D341Med (cell line): ENCODE measurements around the gene PHKB.

ENCODE experiments used
- DNase-seq: peaks from one replicate; pipeline ENCODE4 v3.0.0; 2012; ENCODE audit warnings: low spot score

PHKB gene

DNA sequence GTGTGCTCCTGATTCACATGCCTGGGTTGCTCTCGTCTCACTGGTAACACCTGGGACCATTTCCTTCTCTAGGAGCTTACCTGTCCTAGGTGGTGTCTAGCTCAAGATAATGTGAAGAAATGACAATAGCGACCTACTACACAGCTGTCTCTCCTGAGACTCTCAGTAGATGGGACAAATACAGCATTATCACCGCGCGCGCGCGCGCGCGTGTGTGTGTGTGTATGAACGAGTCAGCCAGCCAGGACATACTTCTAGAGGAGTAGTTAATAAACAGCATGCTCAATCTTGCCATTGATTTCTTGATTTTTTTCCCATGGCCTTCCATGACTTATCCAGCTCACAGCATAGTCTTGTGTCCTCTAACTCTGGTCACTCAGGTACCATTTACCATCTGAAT is 268.6 kb downstream of the PHKB start:
- DNase-seq: no peak

DNA sequence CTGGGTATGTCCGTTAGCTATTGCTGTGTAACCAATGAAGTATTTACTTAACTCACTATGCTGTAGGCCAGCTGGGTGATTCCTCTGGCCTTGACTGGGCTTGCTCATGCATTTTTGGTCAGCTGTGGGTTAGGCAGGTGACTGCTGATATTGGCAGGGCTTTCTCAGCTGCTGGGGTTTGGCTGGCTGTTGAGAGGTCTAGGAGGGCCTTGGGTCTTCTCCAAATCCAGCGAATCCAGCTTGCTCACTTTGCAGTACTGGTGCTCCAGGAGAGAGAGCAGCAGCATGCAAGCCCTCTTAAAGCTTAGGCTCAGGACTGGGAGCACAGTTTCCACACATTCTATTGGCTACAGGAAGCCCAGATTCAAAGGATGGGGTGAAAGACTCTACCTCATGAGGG is 270.1 kb downstream of the PHKB start:
- no peak for DNase-seq

DNA sequence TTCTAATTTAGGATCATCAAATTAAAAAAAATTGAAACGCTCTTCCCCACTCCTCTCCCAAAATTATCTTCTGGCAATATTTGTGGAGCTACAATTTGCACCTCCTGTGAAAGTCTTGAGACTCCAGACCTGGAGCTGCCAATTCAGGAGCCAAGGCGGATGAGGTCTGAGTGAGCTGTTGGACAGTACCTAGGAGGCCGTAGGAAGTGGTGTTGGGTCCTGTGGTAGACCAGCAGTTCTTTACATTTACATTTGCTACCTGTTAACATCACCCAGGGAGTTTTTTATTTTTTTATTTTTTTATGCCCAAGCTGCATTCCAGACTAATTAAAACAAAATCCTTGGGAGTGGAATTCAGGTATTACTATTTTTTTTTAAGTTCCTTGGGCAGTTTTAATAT is 271.0 kb downstream of the PHKB start:
- no peak for DNase-seq

DNA sequence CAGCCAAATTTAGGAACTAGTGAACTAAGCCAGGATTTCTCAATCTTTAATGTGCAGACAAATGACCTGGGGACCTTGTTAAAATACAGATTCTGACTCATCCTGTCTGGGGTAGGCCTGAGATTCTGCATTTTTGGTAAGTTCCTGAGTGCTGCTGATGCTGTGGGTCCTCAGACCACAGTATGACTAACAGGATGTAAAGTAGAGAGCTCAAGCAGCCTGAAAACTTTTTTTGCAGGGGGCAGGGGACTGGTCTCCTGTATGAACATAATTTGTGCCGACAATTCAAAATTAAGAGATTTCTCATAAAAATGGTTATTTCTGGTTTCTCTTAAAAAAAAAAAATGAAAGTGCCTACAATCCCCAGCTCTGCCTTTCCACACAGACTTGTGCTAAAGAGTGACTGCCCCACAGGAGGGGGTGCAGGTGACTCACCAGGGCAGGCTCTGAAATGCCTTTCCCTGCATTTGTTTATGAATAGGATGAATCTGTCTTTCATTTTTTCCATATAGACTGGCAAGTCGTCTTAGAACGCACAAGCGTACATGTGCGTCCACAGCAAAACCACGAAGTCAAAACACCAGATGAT is 271.5 kb downstream of the PHKB start:
- no peak for DNase-seq

DNA sequence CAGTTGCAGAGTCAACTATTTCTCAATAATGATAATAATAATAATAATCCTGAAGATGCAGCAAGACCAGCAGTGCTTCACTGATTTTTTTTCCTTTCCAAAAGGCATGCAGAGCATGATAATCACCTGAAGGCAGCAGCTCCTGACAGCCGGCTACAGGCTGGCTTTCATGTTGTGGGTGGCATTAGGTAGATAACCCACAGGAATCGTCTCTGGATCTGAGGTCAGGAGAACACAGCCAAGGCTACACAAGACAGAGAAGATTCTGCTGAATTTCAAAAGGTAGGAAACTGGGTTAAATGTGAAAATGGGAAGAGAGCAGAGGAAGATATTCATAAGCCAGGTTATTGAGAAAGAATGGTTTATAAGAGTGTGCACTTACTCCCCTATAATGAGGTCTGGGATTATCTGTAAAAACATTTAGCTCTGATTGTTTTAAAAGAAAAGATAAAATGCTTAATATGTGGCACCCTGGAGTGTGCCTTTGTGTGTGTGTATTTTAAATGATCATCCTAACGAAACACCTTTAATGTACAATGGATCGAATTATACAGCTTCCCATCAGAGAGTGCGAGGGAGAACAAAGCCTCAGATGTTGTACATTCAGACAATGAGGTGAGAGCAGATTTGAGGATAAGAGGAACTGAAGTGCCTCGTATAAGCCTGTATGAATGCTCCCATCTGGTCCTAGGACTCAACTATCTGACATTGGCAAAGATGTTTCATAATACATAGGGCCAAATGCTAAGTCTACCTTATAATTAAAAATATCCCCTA is 273.1 kb downstream of the PHKB start:
- DNase-seq: peak; percentile 54

DNA sequence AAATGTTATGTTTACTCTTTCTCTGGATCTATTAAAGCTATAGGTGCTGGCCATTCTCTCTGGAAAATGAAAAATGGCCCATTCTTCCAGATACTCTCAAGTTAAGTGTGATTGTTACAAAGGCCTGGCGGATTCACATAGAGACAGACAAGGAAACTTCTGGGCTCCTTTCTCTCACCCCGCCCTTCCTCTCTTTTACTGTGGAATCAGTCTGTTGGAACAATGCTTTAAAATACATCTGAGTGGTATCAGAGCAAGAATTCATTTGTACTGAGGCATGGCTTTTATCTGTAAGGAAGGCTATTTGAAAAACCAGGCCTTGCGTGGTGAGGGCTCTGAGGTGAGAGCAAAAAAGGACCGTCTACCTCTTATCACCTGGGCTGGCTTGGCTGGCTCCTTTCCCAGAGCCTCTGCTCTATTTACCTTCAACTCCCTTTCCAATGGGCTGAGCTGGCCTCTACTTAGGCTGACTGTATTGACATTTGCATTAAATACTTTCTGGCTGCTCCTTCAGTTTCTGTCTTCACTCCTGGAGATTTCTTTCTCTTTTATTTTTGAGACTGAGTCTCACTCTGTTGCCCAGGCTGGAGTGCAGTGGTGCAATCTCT is 274.0 kb downstream of the PHKB start:
- no peak for DNase-seq

DNA sequence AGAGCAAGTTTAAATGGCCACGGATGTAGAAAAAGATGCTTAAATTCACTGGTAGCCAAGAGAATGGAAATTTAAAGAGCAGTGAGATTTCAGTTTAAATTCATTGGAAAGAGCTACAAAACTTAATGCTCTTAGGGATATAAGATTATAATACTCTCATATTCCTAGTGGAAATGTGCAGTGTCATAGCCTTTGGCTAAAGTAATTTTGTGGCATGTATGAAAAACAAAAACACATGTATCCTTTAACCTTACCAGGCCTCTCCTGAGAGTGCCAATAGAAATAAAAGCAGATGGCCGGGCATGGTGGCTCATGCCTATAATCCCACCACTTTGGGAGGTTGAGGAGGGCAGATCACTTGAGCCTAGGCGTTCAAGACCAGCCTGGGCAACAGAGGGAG is 289.2 kb downstream of the PHKB start:
- DNase-seq: no peak
